HEK293 (cell line): ENCODE results near the gene TASOR2.

ENCODE experiments used
- BCL11B ChIP-seq: fragments of 450-650 bp; formaldehyde crosslinking; IDR thresholded peaks from 2 replicates; pipeline ENCODE4 v1.5.1; 2016; ENCODE audit warnings: low read depth, missing biosample characterization, missing genetic modification characterization
- GLIS1 ChIP-seq: fragments of 450-650 bp; formaldehyde crosslinking; IDR thresholded peaks from 2 replicates; pipeline ENCODE4 v1.5.1; 2016; ENCODE audit warnings: missing biosample characterization, missing genetic modification characterization
- GLIS2 ChIP-seq: fragments of 450-650 bp; formaldehyde crosslinking; IDR thresholded peaks from 2 replicates; pipeline ENCODE4 v1.5.1; 2016; ENCODE audit warnings: missing biosample characterization, missing genetic modification characterization
- KLF1 ChIP-seq: fragments of 450-650 bp; formaldehyde crosslinking; IDR thresholded peaks from 2 replicates; pipeline ENCODE4 v1.5.1; 2016; ENCODE audit warnings: missing biosample characterization, missing genetic modification characterization
- KLF16 ChIP-seq: fragments of 450-650 bp; formaldehyde crosslinking; IDR thresholded peaks from 2 replicates; pipeline ENCODE4 v1.5.1; 2017; ENCODE audit warnings: missing biosample characterization, missing genetic modification characterization
- KLF8 ChIP-seq: fragments of 450-650 bp; formaldehyde crosslinking; IDR thresholded peaks from 2 replicates; pipeline ENCODE4 v1.5.1; 2016; ENCODE audit warnings: missing biosample characterization, missing genetic modification characterization
- PBX3 ChIP-seq: sonication (generic); formaldehyde crosslinking; IDR thresholded peaks from 2 replicates; pipeline ENCODE4 v1.8.1; 2022; ENCODE audit warnings: mild to moderate bottlenecking, moderate library complexity, missing genetic modification reagents
- PRDM6 ChIP-seq: fragments of 450-650 bp; formaldehyde crosslinking; IDR thresholded peaks from 2 replicates; pipeline ENCODE4 v1.5.1; 2017; ENCODE audit warnings: missing biosample characterization, missing genetic modification characterization
- SETDB1 ChIP-seq: IDR thresholded peaks from one replicate; pipeline ENCODE4 v1.6.1; 2017; ENCODE audit warnings: mild to moderate bottlenecking, low read length, moderate library complexity, mixed read lengths; ENCODE audit not compliant: insufficient read length
- ZBTB20 ChIP-seq: fragments of 450-650 bp; formaldehyde crosslinking; IDR thresholded peaks from 2 replicates; pipeline ENCODE4 v1.5.1; 2016; ENCODE audit warnings: missing biosample characterization, missing genetic modification characterization
- ZBTB48 ChIP-seq: fragments of 450-650 bp; formaldehyde crosslinking; IDR thresholded peaks from 2 replicates; pipeline ENCODE4 v1.5.1; 2016; ENCODE audit warnings: missing biosample characterization, missing genetic modification characterization
- ZFP69B ChIP-seq: fragments of 450-650 bp; formaldehyde crosslinking; IDR thresholded peaks from 2 replicates; pipeline ENCODE4 v1.5.1; 2016; ENCODE audit warnings: missing biosample characterization, missing genetic modification characterization
- ZNF16 ChIP-seq: fragments of 450-650 bp; formaldehyde crosslinking; IDR thresholded peaks from 2 replicates; pipeline ENCODE4 v1.5.1; 2016; ENCODE audit warnings: low read depth, missing biosample characterization, missing genetic modification characterization
- ZNF184 ChIP-seq: fragments of 450-650 bp; IDR thresholded peaks from 2 replicates; pipeline ENCODE4 v1.5.1; 2018; ENCODE audit warnings: missing biosample characterization, mild to moderate bottlenecking, missing genetic modification characterization
- ZNF2 ChIP-seq: fragments of 450-650 bp; formaldehyde crosslinking; IDR thresholded peaks from 2 replicates; pipeline ENCODE4 v1.5.1; 2016; ENCODE audit warnings: missing biosample characterization, missing genetic modification characterization
- ZNF501 ChIP-seq: fragments of 450-650 bp; formaldehyde crosslinking; IDR thresholded peaks from 2 replicates; pipeline ENCODE4 v1.5.1; 2016; ENCODE audit warnings: missing biosample characterization, missing genetic modification characterization
- ZNF548 ChIP-seq: fragments of 450-650 bp; formaldehyde crosslinking; IDR thresholded peaks from 2 replicates; pipeline ENCODE4 v1.5.1; 2016; ENCODE audit warnings: missing biosample characterization, missing genetic modification characterization
- ZNF560 ChIP-seq: fragments of 450-650 bp; formaldehyde crosslinking; IDR thresholded peaks from 2 replicates; pipeline ENCODE4 v1.5.1; 2017; ENCODE audit warnings: missing biosample characterization, missing genetic modification characterization, borderline replicate concordance
- ZNF610 ChIP-seq: fragments of 450-650 bp; formaldehyde crosslinking; IDR thresholded peaks from 2 replicates; pipeline ENCODE4 v1.5.1; 2016; ENCODE audit warnings: missing biosample characterization, missing genetic modification characterization, borderline replicate concordance
- ZNF624 ChIP-seq: fragments of 450-650 bp; formaldehyde crosslinking; IDR thresholded peaks from 2 replicates; pipeline ENCODE4 v1.5.1; 2017; ENCODE audit warnings: missing biosample characterization, missing genetic modification characterization
- ZNF626 ChIP-seq: fragments of 450-650 bp; sonication (Bioruptor Pico); formaldehyde crosslinking; IDR thresholded peaks from 2 replicates; pipeline ENCODE4 v1.5.1; 2018; ENCODE audit warnings: missing biosample characterization, missing genetic modification characterization, inconsistent platforms
- ZNF629 ChIP-seq: fragments of 450-650 bp; formaldehyde crosslinking; IDR thresholded peaks from 2 replicates; pipeline ENCODE4 v1.5.1; 2017; ENCODE audit warnings: missing biosample characterization, missing genetic modification characterization
- ZNF670 ChIP-seq: fragments of 450-650 bp; formaldehyde crosslinking; IDR thresholded peaks from 2 replicates; pipeline ENCODE4 v1.5.1; 2016; ENCODE audit warnings: missing biosample characterization, missing genetic modification characterization, low read depth
- ZNF692 ChIP-seq: fragments of 450-650 bp; formaldehyde crosslinking; IDR thresholded peaks from 2 replicates; pipeline ENCODE4 v1.5.1; 2016; ENCODE audit warnings: missing biosample characterization, missing genetic modification characterization
- ZNF701 ChIP-seq: fragments of 450-650 bp; formaldehyde crosslinking; IDR thresholded peaks from 2 replicates; pipeline ENCODE4 v1.5.1; 2016; ENCODE audit warnings: missing biosample characterization, missing genetic modification characterization
- ZNF792 ChIP-seq: fragments of 450-650 bp; formaldehyde crosslinking; IDR thresholded peaks from 2 replicates; pipeline ENCODE4 v1.5.1; 2016; ENCODE audit warnings: missing biosample characterization, missing genetic modification characterization
- ZSCAN16 ChIP-seq: fragments of 450-650 bp; formaldehyde crosslinking; IDR thresholded peaks from 2 replicates; pipeline ENCODE4 v1.5.1; 2016; ENCODE audit warnings: missing biosample characterization, missing genetic modification characterization
- ZSCAN23 ChIP-seq: fragments of 450-650 bp; formaldehyde crosslinking; IDR thresholded peaks from 2 replicates; pipeline ENCODE4 v1.5.1; 2016; ENCODE audit warnings: missing biosample characterization, missing genetic modification characterization
- ZSCAN30 ChIP-seq: fragments of 450-650 bp; IDR thresholded peaks from 2 replicates; pipeline ENCODE4 v1.5.1; 2018; ENCODE audit warnings: missing biosample characterization, mild to moderate bottlenecking, missing genetic modification characterization, moderate library complexity
- TF ChIP-seq, protein P1 (sequence below): fragments of 450-650 bp; formaldehyde crosslinking; IDR thresholded peaks from 2 replicates; pipeline ENCODE4 v1.5.1; 2016; ENCODE audit warnings: missing biosample characterization, missing genetic modification characterization
- TF ChIP-seq, protein P2 (sequence below): fragments of 450-650 bp; formaldehyde crosslinking; IDR thresholded peaks from 2 replicates; pipeline ENCODE4 v1.5.1; 2016; ENCODE audit warnings: missing biosample characterization, missing genetic modification characterization
- TF ChIP-seq, protein P3 (sequence below): fragments of 450-650 bp; formaldehyde crosslinking; IDR thresholded peaks from 2 replicates; pipeline ENCODE4 v1.5.1; 2016; ENCODE audit warnings: missing biosample characterization, missing genetic modification characterization
- TF ChIP-seq, protein P4 (sequence below): fragments of 450-650 bp; IDR thresholded peaks from 2 replicates; pipeline ENCODE4 v1.5.1; 2018; ENCODE audit warnings: missing biosample characterization, missing genetic modification characterization

The TASOR2 gene

DNA sequence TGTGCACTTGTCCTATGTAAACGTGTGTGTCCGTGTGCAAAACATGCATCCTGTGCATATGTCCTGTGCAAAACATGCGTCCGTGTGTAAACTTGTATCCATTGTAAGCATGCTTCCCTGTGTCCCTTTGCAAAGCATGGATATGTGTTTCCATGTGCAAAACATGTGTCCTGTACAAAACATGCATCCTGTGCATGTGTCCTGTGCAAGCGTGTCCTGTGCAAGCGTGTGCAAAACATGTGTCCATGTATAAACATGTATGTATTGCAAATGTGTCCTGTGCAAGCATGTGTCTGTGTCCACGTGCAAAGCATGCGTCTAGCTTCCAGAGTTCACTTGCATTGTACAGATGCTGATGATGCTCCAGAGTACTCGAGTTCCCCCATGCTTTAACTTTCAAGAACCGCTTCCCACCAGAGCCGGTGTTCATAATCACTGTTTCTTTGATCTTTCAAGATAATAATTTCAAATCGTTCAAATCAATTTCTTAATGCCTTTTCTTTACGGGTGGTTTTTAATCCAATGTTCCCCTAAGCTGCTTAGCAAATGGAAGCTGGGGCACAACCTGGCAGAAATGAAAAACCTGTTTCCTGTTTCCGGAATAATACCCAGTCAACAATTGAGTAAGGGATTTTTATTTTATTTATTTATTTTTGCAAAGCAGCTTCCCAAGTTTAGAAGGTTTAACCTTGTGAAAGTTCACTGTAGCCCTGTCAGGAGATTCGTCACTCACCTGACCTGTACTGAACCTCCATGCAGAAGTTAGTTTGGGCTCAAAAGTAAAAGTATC lies 17.6 kb upstream of the TASOR2 start (continued):
- TF ChIP-seq ZNF701 (tag by site-specific recombination): no peak
- TF ChIP-seq KLF8 (tag by site-specific recombination): no peak
- TF ChIP-seq ZSCAN16 (tag by site-specific recombination): no peak
- TF ChIP-seq GLIS1 (tag by site-specific recombination): 0 out of 2 replicates have a peak, but pooled peaks have one; percentile 5
- no peak for TF ChIP-seq ZSCAN30 (tag by site-specific recombination)
- no peak for TF ChIP-seq KLF1 (tag by site-specific recombination)
- 0 out of 2 replicates have a peak, but pooled peaks have one; percentile 4 for TF ChIP-seq PBX3
- no peak for TF ChIP-seq ZNF560 (tag by site-specific recombination)
- TF ChIP-seq ZBTB48 (tag by site-specific recombination): no peak
- TF ChIP-seq ZNF626 (tag by site-specific recombination): no peak
- no peak for TF ChIP-seq ZNF692 (tag by site-specific recombination)
- no peak; the same call in 1 of the 2 replicates for TF ChIP-seq ZBTB20 (tag by site-specific recombination)
- no peak for TF ChIP-seq ZNF670
- no peak for TF ChIP-seq ZNF184 (tag by site-specific recombination)
- TF ChIP-seq, protein P1, sequence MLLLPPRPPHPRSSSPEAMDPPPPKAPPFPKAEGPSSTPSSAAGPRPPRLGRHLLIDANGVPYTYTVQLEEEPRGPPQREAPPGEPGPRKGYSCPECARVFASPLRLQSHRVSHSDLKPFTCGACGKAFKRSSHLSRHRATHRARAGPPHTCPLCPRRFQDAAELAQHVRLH (tag by site-specific recombination): no peak
- TF ChIP-seq PRDM6 (tag by site-specific recombination): no peak
- no peak for TF ChIP-seq ZNF16 (tag by site-specific recombination)
- no peak for TF ChIP-seq ZFP69B (tag by site-specific recombination)
- no peak for TF ChIP-seq ZNF548
- TF ChIP-seq ZNF610 (tag by site-specific recombination): no peak
- no peak for TF ChIP-seq ZSCAN23 (tag by site-specific recombination)
- TF ChIP-seq, protein P2, sequence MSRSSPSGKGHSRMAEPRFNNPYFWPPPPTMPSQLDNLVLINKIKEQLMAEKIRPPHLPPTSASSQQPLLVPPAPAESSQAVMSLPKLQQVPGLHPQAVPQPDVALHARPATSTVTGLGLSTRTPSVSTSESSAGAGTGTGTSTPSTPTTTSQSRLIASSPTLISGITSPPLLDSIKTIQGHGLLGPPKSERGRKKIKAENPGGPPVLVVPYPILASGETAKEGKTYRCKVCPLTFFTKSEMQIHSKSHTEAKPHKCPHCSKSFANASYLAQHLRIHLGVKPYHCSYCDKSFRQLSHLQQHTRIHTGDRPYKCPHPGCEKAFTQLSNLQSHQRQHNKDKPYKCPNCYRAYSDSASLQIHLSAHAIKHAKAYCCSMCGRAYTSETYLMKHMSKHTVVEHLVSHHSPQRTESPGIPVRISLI (tag by site-specific recombination): no peak
- TF ChIP-seq ZNF624 (tag by site-specific recombination): no peak
- no peak for TF ChIP-seq KLF16 (tag by site-specific recombination)
- TF ChIP-seq ZNF792 (tag by site-specific recombination): no peak; the same call in 1 of the 2 replicates
- no peak for TF ChIP-seq GLIS2 (tag by site-specific recombination)
- no peak for TF ChIP-seq SETDB1
- TF ChIP-seq ZNF501 (tag by site-specific recombination): peak; percentile 70
- TF ChIP-seq, protein P3, sequence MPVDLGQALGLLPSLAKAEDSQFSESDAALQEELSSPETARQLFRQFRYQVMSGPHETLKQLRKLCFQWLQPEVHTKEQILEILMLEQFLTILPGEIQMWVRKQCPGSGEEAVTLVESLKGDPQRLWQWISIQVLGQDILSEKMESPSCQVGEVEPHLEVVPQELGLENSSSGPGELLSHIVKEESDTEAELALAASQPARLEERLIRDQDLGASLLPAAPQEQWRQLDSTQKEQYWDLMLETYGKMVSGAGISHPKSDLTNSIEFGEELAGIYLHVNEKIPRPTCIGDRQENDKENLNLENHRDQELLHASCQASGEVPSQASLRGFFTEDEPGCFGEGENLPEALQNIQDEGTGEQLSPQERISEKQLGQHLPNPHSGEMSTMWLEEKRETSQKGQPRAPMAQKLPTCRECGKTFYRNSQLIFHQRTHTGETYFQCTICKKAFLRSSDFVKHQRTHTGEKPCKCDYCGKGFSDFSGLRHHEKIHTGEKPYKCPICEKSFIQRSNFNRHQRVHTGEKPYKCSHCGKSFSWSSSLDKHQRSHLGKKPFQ (tag by site-specific recombination): no peak
- TF ChIP-seq, protein P4, sequence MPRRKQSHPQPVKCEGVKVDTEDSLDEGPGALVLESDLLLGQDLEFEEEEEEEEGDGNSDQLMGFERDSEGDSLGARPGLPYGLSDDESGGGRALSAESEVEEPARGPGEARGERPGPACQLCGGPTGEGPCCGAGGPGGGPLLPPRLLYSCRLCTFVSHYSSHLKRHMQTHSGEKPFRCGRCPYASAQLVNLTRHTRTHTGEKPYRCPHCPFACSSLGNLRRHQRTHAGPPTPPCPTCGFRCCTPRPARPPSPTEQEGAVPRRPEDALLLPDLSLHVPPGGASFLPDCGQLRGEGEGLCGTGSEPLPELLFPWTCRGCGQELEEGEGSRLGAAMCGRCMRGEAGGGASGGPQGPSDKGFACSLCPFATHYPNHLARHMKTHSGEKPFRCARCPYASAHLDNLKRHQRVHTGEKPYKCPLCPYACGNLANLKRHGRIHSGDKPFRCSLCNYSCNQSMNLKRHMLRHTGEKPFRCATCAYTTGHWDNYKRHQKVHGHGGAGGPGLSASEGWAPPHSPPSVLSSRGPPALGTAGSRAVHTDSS (tag by site-specific recombination): no peak
- peak; percentile 67; the same call in 1 of the 2 replicates for TF ChIP-seq ZNF2 (tag by site-specific recombination)
- no peak for TF ChIP-seq ZNF629 (tag by site-specific recombination)
- no peak for TF ChIP-seq BCL11B (tag by site-specific recombination)
